ENCODE results near the gene CCL2.

DNA sequence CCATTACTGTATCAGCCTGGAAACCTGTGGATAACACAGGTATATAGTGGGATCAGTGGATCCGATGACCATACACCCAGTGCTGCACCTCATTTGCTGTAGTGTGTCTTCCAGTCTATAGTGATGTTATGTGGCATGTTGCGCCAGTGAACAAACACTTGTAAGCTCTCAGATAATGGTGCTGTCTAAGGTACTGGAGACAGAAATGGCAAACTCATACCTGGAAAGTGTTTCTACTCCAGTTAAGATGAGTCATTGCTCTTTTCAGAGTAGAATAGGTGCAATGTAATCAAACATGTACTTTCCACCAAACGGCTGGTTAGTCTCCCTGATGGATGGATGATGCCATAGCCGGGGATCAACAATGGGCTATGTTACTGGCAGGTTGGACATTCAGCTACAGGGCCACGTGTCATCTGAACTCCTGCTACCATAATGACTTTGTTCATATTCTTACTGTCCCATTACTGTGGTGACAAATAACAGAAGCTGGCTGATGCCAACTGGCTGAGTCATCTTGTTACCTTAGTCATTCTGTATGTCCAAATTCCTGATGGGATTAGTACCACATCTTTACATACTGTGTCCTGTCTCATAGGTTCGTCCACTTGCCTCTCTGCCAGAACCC lies 36.8 kb downstream of the CCL2 start:
- no peak for TF ChIP-seq POLR2AphosphoS5 (IDR thresholded peaks at IDR 0.05)
- TF ChIP-seq POLR2A (IDR thresholded peaks at IDR 0.05): no peak

Data from stomach (tissue), 4 donors.